Stimulated activated effector memory CD8-positive, alpha-beta T cell treated with anti-CD3 and anti-CD28 coated beads, Interleukin-12 subunit alpha, Interleukin-12 subunit beta, amount 100 ng/mL, for 72 hours (primary cell): ENCODE measurements around the gene NSG2.

ENCODE experiments used
- ATAC-seq: fragments of 150-1000 bp; cut with Tn5 transposase; 2 replicates; pipeline ENCODE4 v1.10.0; 2021
- DNase-seq, 2 donors: peaks; one replicate each; pipeline ENCODE4 v3.0.0; 2021 to 2022; ENCODE audit warnings: low spot score in 2 of 2
- H3K27ac Mint-ChIP-seq: one replicate; pipeline ENCODE4 v1.8.0; 2022; ENCODE audit warnings: mild to moderate bottlenecking, mixed read lengths
- H3K36me3 Mint-ChIP-seq: one replicate; pipeline ENCODE4 v1.8.0; 2022; ENCODE audit warnings: mild to moderate bottlenecking, mixed read lengths
- H3K4me1 Mint-ChIP-seq: one replicate; pipeline ENCODE4 v1.8.0; 2022; ENCODE audit warnings: mixed read lengths
- H3K4me3 Mint-ChIP-seq: one replicate; pipeline ENCODE4 v1.8.0; 2022; ENCODE audit warnings: mild to moderate bottlenecking, mixed read lengths
- H3K9me3 Mint-ChIP-seq: one replicate; pipeline ENCODE4 v1.8.0; 2022; ENCODE audit warnings: mixed read lengths

The NSG2 gene

DNA sequence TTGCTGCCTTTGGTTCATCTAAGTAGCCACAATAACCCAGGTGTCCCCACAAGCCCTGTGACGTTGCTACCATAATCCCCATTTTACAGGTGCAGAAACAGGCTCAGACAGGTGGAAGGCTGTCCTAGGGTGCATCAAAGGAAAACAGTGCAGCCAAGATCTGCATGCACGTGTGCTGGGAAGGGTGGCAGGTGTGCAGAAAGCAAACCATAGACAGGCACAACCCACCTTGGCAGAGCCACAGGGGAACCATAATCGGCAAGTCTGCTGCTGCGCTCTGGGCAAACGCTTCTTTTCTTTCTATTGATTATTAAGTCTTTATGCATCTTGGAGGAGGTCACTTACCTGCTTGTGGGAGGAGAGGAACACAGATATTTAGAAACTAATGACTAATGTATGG is 7.1 kb downstream of the NSG2 start:
- Mint-ChIP-seq H3K4me1 (no peaks in the 10 kb centered on the region), H3K27ac (no peak overlapping the region), H3K4me3 (no peak overlapping the region), H3K36me3 (no peaks in the 10 kb centered on the region), H3K9me3 (no peaks in the 10 kb centered on the region)
- DNase-seq (no peak), ATAC-seq (no peak)

DNA sequence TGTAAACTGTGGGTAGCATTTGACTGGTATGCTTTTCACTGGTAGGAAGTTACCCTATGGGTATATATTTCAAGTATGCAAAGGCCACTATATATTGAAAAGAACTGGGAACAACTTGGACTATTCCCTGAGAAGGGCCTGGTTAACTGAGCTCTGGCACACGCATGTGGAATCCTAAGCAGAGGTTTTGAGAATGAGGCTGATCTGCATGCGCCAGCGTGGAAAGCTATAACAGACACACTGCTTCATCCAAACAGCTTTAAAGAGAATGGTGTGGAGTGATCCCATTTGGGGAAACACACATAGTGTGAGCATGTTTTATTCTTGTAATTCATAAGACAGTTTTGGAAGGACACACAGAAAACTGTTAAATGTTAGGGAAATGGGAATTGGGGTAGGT is 8.4 kb downstream of the NSG2 start:
- H3K27ac Mint-ChIP-seq = no peak overlapping the region
- ATAC-seq = no peak
- no peak overlapping the region for H3K4me3 Mint-ChIP-seq
- no peaks in the 10 kb centered on the region for H3K9me3 Mint-ChIP-seq
- no peaks in the 10 kb centered on the region for H3K4me1 Mint-ChIP-seq
- no peaks in the 10 kb centered on the region for H3K36me3 Mint-ChIP-seq
- DNase-seq = no peak

- no peak for ATAC-seq
- DNase-seq = no peak
- no peak overlapping the region for H3K27ac Mint-ChIP-seq
- H3K9me3 Mint-ChIP-seq = no peaks in the 10 kb centered on the region
- H3K4me3 Mint-ChIP-seq = no peak overlapping the region
- no peaks in the 10 kb centered on the region for H3K36me3 Mint-ChIP-seq
- H3K4me1 Mint-ChIP-seq = no peaks in the 10 kb centered on the region
These were observed 10.8 kb downstream of the NSG2 start for GRCh38 chr5:174056064-174056847.

DNA sequence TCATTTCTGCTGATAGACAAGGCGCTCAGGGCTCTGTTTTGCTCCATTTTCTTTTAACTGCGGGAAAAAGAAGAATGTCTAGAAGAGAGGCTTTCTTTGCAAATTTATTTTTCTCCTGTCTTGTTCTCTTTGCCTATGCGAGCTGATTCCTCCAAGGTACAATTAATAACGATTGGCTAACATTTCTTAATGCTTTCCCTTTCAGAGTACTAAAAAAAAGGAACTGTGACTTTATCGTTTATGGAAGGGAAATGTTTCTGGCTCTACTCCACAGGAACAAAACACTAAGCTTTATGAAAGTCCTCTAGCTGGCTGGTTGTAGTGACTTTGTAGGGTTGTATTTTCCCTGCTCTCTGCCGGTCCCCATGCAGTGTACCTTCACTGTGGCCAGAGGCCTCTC is 11.7 kb downstream of the NSG2 start:
- no peak for ATAC-seq
- H3K4me3 Mint-ChIP-seq = no peak overlapping the region
- H3K4me1 Mint-ChIP-seq = no peaks in the 10 kb centered on the region
- H3K36me3 Mint-ChIP-seq = no peaks in the 10 kb centered on the region
- DNase-seq = no peak
- H3K27ac Mint-ChIP-seq = no peak overlapping the region
- no peaks in the 10 kb centered on the region for H3K9me3 Mint-ChIP-seq

- ATAC-seq = no peak
- no peaks in the 10 kb centered on the region for H3K9me3 Mint-ChIP-seq
These were observed 13.1 kb downstream of the NSG2 start for GRCh38 chr5:174058433-174059122.

GRCh38 chr5:174059247-174059646 is 13.7 kb downstream of the NSG2 start:
- no peak for DNase-seq
- Mint-ChIP-seq H3K9me3 (no peaks in the 10 kb centered on the region), H3K27ac (no peak overlapping the region), H3K4me1 (no peaks in the 10 kb centered on the region), H3K4me3 (no peak overlapping the region), H3K36me3 (no peaks in the 10 kb centered on the region)
- no peak for ATAC-seq

More at GRCh38 chr5:174058433-174059122, 13.1 kb downstream of the NSG2 start:
- Mint-ChIP-seq H3K4me1 (no peaks in the 10 kb centered on the region), H3K27ac (no peak overlapping the region), H3K4me3 (no peak overlapping the region), H3K36me3 (no peaks in the 10 kb centered on the region)
- no peak for DNase-seq

- H3K9me3 Mint-ChIP-seq = no peaks in the 10 kb centered on the region
- no peaks in the 10 kb centered on the region for H3K4me1 Mint-ChIP-seq
- no peak overlapping the region for H3K4me3 Mint-ChIP-seq
- no peak for ATAC-seq
- H3K27ac Mint-ChIP-seq = no peak overlapping the region
- DNase-seq = no peak
- no peaks in the 10 kb centered on the region for H3K36me3 Mint-ChIP-seq
These were observed 17.7 kb downstream of the NSG2 start for GRCh38 chr5:174063082-174063756.

DNA sequence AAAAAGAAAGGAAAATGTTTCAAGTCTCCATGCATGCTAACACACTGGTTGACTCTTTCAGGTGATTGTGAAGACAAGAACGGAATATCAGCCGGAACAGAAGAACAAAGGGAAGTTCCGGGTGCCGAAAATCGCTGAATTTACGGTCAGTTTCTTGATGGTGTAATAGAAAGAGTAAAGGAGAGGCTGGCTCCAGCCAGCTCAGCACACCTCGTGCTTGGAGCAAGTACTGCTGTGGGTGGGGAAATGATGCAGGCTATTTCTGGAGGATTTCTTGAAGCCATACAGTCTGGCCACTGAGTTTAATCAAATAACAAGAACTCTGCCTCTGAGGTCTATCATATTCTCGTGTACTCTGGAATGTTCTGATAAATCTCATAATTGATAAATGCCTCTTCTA is 18.7 kb downstream of the NSG2 start:
- Mint-ChIP-seq H3K4me1 (no peaks in the 10 kb centered on the region), H3K36me3 (no peaks in the 10 kb centered on the region), H3K4me3 (no peak overlapping the region), H3K27ac (no peak overlapping the region), H3K9me3 (no peaks in the 10 kb centered on the region)
- DNase-seq (no peak), ATAC-seq (no peak)

DNA sequence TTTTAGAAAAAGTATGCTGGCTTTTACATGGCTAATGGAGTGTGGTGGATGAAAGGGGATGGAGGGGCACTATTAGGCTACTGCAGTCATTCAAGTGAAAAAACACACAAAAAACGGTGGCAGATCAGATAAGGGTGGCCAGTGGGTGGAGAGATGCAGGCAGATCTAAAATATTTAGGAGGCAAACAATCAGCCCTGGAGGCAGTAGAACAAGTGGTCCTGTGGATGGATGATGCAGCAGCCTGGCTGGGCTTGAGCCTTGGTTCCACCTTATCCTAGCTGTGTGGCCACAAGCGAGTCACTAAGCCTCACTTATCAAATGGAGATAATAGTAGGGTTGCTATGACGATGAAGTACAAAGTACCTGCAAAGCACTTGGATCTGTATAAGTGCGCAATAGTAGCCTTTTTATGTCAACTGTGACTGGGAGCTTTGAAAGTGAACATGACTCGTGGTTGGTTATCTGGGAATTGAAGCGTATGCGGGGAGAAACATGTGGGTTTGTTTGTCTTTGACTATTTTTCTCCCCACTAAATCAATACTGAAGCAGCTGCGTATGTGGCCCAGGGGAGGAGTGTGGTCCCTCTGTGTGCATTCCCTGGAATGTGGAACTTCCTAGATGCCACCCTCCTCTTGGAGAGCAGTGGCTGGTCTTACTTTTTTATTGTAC is 20.2 kb downstream of the NSG2 start:
- ATAC-seq = no peak
- H3K27ac Mint-ChIP-seq = no peak overlapping the region
- H3K9me3 Mint-ChIP-seq = no peaks in the 10 kb centered on the region
- H3K36me3 Mint-ChIP-seq = no peaks in the 10 kb centered on the region
- DNase-seq = no peak
- no peak overlapping the region for H3K4me3 Mint-ChIP-seq
- H3K4me1 Mint-ChIP-seq = no peaks in the 10 kb centered on the region

DNA sequence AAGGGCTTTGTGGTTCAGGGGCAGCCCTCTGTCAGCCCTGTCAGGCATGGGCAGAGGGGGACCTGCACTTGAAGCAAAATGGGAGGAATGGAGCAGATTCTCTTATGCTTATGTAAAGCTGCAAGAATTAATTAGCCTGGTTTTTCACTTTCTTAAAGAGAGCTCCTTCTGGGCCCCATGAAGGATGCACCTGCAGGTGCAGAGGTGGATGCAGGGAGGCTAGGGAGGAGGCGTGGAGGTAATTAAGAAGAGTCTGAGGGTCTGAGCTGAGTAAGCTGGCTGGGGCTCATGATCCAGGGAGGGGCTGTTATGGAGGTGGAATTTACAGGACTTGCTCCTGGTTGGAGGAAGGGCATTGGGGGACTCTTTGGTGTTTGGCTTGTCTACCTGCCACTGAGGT is 22.0 kb downstream of the NSG2 start:
- ATAC-seq = no peak
- no peak overlapping the region for H3K27ac Mint-ChIP-seq
- DNase-seq = no peak
- H3K4me3 Mint-ChIP-seq = no peak overlapping the region
- H3K9me3 Mint-ChIP-seq = no peaks in the 10 kb centered on the region
- H3K4me1 Mint-ChIP-seq = no peaks in the 10 kb centered on the region
- no peaks in the 10 kb centered on the region for H3K36me3 Mint-ChIP-seq

GRCh38 chr5:174071484-174071883 is 26.0 kb downstream of the NSG2 start:
- DNase-seq (no peak), ATAC-seq (no peak)
- H3K9me3 Mint-ChIP-seq = no peaks in the 10 kb centered on the region
- H3K27ac Mint-ChIP-seq = no peak overlapping the region
- H3K36me3 Mint-ChIP-seq = no peaks in the 10 kb centered on the region
- H3K4me3 Mint-ChIP-seq = no peak overlapping the region
- H3K4me1 Mint-ChIP-seq = no peaks in the 10 kb centered on the region

- Mint-ChIP-seq H3K4me1 (no peaks in the 10 kb centered on the region), H3K27ac (no peak overlapping the region), H3K36me3 (no peaks in the 10 kb centered on the region), H3K9me3 (no peaks in the 10 kb centered on the region), H3K4me3 (no peak overlapping the region)
- no peak for ATAC-seq
- no peak for DNase-seq
These were observed 27.7 kb downstream of the NSG2 start for GRCh38 chr5:174073122-174073660.

DNA sequence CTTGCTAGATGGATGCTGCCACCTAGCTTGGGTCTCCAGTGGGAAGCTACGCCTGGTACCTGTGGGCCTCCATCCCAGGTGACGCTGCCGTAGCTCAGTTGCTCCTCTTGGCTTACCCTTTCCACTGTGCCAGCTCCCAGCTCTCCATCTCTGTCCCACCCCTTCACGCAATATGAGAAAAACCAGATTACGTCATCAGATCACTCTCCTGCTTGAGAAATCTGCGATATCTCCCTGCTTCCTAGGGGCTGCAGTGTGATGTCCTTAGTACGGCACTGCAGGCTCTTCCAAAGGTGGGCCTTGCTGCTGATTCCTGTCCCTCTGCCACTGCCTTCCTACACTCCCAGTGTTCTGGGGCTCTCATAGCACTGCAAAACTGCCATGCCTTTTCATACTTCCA is 28.9 kb downstream of the NSG2 start:
- DNase-seq (no peak), ATAC-seq (no peak)
- Mint-ChIP-seq H3K9me3 (no peaks in the 10 kb centered on the region), H3K36me3 (no peaks in the 10 kb centered on the region), H3K4me3 (no peak overlapping the region), H3K27ac (no peak overlapping the region), H3K4me1 (no peaks in the 10 kb centered on the region)

DNA sequence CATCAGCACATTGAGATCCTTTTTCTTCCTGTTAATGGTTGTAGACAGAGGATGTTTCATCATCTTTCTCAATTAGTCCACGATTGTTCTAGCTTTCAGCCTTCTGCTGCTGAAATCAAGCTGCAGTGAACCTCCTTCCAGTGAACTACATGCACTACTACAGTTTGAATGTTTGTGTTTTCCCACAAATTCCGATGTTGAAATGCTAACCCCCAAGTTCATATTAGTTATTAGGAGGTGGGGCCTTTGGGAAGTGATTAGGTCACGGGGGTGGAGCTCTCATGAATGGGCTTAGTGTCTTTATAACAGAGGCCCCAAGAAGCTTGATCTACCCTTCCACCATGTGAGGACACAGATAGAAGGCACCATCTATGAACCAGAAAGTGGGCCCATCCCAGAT is 32.9 kb downstream of the NSG2 start:
- no peak for DNase-seq
- no peak overlapping the region for H3K4me3 Mint-ChIP-seq
- no peak overlapping the region for H3K27ac Mint-ChIP-seq
- no peaks in the 10 kb centered on the region for H3K36me3 Mint-ChIP-seq
- H3K9me3 Mint-ChIP-seq = no peaks in the 10 kb centered on the region
- ATAC-seq = no peak
- no peaks in the 10 kb centered on the region for H3K4me1 Mint-ChIP-seq

GRCh38 chr5:174082286-174082685 is 36.8 kb downstream of the NSG2 start:
- DNase-seq = no peak
- no peak for ATAC-seq
- Mint-ChIP-seq H3K36me3 (no peaks in the 10 kb centered on the region), H3K27ac (no peak overlapping the region), H3K4me1 (no peaks in the 10 kb centered on the region), H3K9me3 (no peaks in the 10 kb centered on the region), H3K4me3 (no peak overlapping the region)
